ENCODE data around the gene TMEM267.
"Not testable (repeated sequence)": the region's sequence is repeated elsewhere in the genome, so short reads cannot be mapped to it uniquely, and the experiment has no call there.

The TMEM267 gene, protein sequence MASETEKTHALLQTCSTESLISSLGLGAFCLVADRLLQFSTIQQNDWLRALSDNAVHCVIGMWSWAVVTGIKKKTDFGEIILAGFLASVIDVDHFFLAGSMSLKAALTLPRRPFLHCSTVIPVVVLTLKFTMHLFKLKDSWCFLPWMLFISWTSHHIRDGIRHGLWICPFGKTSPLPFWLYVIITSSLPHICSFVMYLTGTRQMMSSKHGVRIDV

DNA sequence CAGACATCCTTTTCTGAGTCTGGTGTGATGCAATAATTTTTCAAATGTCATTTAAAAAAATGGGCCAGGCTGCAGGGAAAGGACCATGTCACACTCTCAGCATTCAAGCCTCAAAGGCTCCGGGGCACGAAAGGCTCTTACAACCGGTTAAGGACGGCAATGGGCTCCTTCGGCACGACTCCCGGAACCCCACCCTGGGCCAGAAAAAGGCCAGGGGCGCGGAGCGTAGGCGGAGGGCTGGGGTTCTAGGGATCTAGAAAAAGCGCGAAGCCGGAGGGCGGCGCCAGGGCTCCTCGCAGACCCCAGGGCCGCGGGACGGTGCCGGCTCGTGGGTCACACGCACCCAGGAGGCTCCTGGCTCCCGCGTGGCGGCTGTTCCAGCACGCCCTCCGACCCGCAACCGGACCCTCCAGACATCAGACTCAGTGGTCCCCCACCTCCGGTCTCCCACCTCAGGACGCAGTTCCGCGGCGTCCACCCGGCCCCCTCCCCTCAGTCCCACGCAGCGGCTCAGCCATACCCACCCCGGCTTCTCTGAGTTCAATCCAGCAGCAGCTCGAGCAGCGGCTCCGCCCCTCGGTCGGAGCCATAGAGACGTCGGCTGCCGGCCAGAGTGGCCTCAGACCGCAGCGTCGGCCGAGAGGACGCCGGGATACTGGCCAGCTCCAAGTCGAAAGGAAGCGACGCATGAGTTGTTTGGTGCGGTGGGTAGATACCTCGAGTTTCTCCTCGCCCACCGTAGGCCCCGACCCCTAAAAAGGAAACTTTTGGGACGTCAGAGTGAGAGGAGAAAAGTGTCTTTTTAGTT is at the start of gene TMEM267:
TMEM267 (minus strand) TSS at position 568 of the 808 bp plus-strand sequence. CDS start 29,896 bp downstream, outside the sequence.
- peak; percentile 91 for DNase-seq

DNA sequence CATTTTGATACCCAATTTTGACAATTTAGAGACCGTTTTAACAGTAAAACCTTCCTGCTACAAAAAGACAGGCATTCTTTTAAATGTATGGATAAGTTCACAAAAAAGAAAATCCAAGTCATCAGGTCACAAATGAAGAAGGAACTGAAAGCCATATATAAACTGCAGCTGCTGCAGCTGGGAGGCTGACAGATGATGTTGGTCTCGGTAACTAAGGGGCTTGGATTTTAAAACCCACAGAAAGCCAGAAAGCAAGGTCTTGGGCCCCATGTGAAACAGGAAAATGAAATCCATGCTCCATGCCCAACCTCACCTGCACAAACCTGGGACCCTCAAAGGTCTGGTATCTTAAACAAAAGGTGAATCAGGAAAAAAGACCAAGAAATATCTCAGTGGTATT is 47.0 kb upstream of the TMEM267 start:
- no peak for DNase-seq

DNA sequence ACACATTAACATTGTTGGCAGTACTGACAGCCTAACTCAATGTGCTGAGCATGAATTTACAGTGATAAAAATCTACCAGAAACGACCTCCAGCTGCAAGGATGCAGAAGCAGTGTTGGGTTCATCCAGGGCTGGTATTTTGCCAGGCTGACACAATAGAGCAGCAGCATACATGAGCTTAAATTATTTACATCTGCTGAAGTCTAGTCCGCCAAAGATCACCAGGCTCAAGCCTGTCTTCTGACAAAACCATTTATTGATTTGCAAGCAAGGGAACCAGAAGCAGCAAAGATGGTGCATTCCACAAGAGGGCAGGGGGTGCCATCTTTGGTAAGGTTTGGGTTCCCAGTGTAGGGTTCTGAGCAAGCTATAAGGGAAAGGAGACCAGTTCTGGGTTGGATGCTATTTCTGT is 40.0 kb upstream of the TMEM267 start:
- DNase-seq = no peak

DNA sequence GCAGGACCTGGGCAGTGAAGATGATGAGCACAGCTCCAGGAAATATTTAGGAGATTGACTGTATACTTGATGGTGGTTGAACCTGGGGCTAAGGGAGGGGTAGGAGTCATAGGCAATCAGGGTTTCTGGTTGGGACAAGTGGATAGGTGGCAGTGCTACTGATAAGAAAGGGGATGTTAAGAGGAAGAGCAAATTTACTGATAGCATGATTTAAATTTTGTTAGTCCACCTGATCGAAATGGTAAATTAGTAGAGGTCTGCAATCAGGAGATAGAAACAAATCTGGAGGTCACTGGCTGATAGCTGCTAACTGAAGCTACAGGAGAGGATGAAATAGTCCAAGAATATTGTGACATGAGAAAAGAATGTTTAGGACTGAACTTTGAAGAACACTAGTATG is 37.0 kb upstream of the TMEM267 start:
- no peak for DNase-seq

DNA sequence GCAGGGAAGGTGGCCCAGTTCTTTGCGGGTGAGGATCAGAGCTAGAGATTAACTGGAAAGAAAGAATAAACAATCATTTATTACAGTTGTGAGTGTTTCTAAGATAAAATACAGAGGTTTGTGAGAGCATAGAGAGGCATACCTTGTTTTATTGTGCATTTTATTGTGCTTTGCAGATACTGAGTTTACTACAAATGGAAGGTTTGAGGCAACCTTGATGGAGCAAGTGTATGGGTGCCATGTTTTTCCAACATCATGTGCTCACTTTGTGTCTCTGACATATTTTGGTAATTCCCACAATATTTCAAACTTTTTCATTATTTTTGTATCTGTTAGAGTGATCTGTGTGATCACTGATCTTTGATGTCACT is 32.0 kb upstream of the TMEM267 start:
- DNase-seq = no peak

DNA sequence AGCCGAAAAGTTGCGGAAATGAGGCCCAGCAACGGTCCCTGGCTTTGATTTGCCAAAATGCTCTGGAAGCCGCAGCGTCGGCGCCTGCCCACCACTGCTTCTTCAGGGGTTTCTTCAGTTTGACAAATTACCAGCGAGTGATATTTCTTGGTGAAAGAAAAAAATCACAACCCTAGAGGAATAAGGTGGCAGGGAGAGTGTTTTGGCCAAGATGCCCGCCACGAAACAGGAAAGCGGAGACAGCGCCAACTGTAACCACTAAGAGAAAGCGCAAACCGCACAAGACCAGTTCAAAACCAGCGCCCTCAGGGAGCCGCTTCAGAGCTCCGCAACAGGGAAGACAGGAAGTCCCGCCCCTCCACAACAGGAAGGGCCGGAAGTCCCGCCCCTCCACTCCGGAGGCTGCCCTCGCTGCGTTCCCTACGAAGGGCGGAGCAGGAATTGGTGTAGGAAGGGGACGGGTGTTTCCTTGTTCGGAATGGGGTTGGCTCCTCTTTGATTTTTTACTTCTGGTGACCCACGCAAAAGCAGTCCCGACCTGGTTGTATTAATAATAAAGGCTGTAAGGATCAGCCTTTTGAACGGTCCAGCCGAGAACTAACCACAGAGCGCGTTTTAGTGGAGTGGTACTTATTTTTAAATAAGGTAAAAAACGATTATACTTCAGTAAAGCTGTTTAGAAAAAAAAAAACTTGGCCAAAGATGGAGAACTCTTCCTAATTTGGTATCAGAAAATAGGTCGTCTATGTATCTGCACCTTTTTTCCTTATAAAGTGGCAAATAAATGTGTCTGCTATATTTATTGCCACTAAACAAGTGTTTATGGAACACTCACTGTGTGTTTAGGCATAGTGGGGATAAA is 31.4 kb upstream of the TMEM267 start, which contains the start of gene C5orf34:
C5orf34 (minus strand) TSS at position 333 of the 862 bp plus-strand sequence. CDS start 5,809 bp downstream, outside the sequence.
- peak; percentile 93 for DNase-seq

DNA sequence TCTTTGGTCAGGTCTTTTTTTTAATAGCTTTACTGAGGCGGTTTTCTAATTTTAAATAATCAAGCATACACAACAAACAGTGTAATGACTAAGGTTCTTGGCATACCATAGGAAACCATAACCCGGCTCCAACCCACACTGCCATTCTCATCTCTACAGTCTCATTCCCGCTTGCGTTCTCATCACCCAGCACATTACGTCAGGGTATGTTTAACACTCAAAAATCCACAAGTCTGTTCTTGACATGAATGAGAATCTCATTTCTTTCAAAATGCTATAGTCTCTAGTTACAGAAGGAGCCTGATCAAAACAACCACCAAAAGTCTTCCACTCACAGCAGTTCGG is 30.8 kb upstream of the TMEM267 start:
- peak; percentile 17 for DNase-seq

DNA sequence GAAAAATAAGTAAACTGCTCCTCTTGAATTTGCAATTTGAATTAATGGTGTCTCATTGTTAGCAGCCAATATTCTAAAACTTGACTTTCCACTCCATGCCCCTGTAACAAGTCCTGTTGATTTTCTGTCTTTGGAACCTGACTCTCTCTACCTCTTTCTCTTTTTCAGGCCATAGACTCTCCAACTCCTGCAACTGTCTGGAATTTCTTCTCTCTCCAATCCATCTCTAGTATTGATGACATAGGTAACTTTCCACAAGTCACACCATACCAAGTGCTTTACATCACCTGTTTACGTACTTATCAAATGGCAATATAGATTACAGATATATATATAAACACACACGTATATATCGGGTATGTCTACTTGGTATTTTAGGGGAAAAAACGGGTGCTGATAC is 30.4 kb upstream of the TMEM267 start:
- DNase-seq = no peak

DNA sequence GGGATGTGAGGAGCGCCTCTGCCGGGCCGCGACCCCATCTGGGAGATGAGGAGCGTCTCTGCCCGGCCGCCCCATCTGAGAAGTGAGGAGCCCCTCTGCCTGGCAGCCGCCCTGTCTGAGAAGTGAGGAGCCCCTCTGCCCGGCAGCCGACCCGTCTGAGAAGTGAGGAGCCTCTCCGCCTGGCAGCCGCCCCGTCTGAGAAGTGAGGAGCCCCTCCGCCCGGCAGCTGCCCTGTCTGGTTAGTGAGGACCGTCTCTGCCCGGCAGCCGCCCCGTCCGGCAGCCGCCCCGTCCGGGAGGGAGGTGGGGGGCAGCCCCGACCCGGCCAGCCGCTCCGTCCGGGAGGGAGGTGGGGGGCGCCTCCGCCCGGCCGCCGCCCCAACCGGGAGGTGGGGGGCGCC is 27.4 kb upstream of the TMEM267 start:
- DNase-seq = not testable (repeated sequence)

DNA sequence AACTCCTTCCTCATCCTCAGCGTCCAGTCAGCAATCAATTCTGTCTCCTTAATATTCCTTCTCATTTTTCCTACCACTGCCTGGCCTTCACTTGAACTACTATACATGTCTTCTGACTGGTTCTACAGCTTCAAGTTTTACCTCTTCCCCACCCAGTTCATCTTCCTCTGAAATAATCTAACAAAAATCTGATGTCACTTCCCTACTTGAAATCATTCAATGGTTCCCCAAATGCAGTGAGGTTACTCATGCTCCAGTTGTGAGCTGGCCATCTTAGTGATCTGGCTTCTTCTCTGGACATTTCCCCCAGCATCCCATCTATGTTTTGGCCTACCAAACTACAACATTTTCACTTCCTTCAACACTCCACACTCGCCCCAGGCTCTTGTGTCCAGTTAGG is 14.9 kb upstream of the TMEM267 start:
- DNase-seq = no peak

DNA sequence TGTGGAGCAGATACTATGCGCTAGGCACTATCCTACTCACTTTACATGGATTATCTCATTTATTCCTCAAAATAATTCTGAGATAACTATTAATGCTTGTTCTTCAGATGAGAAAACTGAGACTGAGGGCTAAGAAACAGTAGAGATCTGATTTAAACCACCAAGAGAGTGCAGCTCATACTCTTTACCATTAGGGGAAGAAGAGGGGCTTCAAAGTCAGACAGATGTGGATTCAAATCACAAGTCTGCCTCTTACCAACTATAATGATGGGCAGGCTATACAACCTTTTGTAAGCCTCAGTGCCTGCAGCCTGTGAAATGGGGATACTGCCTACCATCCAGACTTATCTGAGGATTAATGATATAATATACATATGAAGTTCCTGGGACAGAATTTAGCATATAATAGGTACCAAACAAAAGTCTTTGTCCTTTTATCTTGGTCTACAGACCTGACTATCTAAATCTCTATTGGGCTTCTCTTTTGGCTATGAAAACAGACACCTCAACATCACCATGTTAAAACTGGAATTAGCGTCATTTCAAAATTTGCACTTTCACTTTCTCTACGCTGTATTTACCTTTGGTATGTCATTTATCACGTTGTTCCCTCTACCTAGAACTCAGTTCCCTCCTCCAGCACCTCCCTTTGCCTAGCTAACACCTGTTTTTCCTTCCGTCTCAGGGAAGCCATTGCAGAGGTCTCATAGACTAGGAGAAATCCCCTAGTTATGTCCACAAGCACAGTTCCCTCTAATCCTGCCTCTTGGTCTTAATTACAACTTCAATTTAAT is 13.8 kb upstream of the TMEM267 start:
- DNase-seq = no peak

DNA sequence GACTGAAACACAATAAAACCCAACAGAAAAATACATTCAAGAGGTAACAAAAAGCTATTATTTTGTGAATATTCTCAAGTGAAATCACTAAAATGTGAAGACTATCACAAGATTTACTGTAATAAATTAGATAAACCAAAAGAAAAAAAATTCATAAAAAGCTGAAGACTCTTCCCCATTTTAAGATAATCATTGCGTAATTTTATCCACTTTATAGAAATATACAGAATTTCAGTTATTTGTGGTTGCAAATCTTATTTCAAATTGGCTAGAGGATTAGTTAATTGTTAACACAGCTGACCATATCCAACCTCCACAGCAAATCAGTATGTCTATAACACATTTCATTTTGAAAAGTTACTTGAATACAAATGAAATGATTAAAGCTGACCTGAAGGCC is 7.7 kb upstream of the TMEM267 start:
- DNase-seq = no peak

DNA sequence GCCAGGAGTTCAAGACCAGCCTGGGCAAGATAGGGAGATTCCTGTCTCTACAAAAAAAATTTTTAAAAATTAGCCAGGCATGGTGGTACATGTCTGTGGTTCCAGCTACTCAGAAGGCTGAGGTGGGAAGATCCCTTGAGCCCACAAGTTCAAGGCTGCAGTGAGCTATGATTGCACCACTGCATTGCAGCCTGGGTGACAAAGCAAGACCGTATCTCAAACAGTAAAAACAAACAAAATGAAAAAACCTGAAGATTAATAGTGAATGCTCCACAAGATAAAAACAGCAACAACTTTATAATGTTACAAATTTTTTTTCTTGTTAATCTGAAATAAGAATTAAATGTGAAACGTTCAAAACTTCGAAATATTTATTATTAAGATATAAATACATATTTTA is 2.7 kb upstream of the TMEM267 start:
- DNase-seq = no peak

DNA sequence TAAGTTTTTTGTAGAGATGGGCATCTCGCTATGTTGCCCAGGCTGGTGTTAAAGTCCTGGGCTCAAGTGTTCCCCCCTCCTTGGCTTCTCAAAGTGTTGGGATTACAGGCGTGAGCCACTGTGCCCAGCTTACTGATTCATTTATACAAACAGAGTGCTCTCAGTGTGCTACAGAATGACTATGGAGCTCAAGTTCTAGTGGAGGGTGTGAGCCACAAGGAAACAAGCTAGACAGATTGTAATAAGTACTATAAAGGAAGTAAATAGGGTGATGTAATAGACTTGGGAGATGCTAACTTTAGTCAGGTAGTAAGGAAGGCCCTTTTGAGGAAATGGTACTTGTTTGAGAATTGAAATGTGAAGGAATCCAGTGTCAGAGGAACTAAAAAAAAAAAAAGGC is 1.7 kb upstream of the TMEM267 start:
- DNase-seq = no peak

DNA sequence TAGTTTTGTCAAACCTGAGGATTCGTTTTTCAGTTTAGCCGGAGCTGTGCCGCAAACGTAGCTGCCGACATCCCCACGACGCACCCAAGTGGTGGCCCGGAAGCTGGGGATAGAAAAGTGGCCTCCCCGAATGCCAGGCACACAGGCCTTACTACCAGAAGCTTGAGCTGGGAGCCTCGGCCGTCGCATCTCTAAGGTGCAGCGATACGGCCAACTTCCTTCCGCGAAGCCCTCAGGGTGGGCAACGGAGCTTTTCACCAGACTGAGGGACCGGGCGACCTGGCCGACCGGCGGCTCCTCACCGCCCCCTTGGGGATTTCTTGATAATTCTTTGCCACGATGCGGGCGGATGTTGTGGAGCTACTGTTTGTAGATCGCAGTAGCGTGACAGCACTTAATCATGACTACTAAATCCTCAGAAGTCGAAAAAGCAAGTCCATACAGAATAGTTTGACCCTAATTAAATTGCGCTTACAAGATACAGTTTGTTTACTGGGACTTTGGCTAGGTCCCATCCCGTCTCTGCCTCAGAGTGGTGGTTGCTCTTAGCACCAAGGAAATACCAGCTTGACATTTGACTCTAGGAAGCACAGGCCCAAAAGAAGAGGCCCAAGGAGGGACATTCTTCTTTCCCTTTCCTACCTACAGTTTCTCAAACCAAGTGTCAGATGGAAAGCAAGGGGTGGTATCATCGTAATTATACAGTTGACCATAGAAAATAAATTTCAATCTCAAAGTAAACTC is 613 bp upstream of the TMEM267 start:
- peak; percentile 87 for DNase-seq

DNA sequence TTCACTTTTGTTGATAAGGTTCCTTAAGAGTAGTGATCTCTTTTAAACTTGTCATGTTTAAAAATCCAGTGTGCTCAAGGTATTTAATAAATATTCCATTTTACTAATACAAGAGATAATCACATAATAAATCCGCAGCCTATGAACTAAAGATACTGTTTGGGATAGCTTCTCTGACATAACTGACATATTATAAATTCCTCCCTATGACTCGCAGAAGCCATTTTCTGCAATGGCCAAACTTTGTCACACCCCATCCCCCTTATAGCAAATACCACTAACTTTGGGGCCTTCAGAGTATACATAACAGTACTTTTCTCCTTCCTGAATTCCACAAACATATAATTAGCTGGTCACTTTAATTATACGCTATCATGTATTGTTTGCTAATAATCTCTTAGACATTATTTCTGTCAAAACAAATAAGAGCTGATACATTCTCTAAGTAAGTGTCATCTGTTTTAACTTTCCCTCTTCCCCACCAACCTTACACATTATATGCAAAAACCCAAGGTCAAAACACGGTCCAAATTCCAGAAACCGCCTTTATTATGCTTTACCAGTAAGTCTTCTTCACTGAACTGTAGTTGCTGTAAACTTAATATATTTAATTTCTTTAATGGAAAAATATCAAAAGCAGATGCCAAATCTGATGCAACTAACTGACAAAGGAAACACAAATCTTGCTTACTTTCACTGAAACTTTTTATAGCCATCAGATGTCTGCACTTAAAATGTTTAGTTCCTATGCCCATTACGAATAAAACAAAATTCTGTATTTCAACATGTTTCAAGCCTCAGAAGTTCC is 971 bp downstream of the TMEM267 start:
- no peak for DNase-seq

DNA sequence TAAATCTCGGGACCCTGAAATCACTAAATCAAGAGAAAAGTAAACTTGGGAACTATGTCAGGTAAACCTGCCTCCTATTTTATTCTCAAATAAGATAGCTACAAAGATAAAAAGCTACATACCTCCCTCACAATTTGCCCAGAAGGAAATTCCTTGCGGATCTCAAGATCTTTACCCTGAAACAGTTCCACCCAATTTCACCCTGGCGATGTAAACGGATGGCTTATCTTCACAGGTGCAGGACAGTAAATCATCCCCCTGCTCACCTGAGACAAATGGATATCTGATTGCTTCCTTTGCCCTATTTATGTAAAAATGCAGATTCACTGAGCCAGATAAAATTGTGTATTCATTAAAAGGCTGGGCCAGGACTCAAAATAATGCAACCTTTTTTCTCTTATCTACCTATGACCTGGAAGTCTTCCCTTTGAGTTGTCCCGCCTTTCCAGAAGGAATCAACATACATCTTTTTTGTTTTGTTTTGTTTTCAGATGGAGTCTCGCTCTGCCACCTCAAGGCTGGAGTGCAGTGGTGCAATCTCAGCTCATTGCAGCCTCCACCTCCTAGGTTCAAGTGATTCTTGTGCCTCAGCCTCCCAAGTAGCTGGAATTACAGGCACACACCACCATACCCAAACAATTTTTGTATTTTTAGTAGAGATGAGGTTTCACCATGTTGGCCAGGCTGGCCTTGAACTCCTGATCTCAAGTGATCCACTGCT is 13.8 kb downstream of the TMEM267 start:
- DNase-seq = no peak

DNA sequence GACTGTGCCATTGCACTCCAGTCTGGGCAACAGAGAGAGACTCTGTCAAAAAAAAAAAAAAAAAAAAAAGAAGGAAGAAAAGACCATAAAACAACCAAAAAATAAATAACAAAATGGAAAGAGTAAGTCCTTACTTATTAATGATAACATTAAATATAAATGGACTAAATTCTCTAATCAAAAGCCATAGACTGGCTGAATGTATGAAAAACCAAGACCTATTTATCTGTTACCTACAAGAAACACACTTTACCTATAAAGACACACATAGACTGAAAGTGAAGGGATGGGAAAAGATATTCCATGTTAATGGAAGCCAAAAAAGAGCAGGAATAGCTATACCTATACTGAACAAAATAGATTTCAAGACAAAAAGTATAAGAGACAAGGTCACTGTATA is 16.6 kb downstream of the TMEM267 start:
- no peak for DNase-seq

DNA sequence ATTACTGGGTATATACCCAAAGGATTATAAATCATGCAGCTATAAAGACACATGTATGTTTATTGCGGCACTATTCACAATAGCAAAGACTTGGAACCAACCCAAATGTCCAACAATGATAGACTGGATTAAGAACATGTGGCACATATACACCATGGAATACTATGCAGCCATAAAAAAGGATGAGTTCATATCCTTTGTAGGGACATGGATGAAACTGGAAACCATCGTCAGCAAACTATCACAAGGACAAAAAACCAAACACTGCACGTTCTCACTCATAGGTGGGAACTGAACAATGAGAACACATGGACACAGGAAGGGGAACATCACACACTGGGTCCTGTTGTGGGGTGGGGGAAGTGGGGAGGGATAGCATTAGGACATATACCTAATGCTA is 18.2 kb downstream of the TMEM267 start:
- not testable (repeated sequence) for DNase-seq

DNA sequence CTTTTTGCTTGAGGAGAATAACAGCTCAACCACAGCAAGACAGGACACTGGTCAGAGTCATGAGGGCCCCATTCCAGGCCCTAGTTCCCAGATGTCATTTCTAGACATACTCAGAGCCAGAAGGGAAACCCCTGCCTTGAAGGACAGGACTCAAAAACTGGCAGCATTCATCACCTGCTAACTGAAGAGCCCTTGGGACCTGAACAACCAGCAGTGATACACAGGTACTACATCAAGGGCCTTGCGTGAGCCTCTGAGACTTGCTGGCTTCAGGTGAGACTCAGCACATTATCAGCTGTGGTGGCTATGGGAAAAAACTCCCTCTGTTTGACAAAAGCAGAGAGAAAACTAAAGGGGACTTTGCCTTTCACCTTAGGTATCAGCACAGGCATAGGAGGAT is 22.6 kb downstream of the TMEM267 start:
- DNase-seq = no peak

Measured in CD4-positive, alpha-beta T cell treated with Interleukin-15 for 1 hour (primary cell).